ENCODE results near the gene GLYR1.
"Not testable (repeated sequence)": the region's sequence is repeated elsewhere in the genome, so short reads cannot be mapped to it uniquely, and the experiment has no call there.

GLYR1 gene

GRCh38 chr16:4785758-4786433 lies 61.2 kb downstream of the GLYR1 start:
- DNase-seq: no peak

GRCh38 chr16:4784444-4784987 lies 62.6 kb downstream of the GLYR1 start:
- DNase-seq: not testable (repeated sequence)

GRCh38 chr16:4783951-4784336 lies 63.1 kb downstream of the GLYR1 start:
- DNase-seq: no peak

- DNase-seq: no peak
These were observed 63.7 kb downstream of the GLYR1 start for GRCh38 chr16:4783251-4783950.

GRCh38 chr16:4780235-4780634 lies 66.9 kb downstream of the GLYR1 start:
- no peak for DNase-seq

GRCh38 chr16:4778050-4778392 lies 69.1 kb downstream of the GLYR1 start:
- no peak for DNase-seq

- no peak for DNase-seq
These were observed 69.6 kb downstream of the GLYR1 start for GRCh38 chr16:4777339-4778049.

GRCh38 chr16:4776141-4776705 lies 70.9 kb downstream of the GLYR1 start:
- no peak for DNase-seq

GRCh38 chr16:4775005-4775404 lies 72.1 kb downstream of the GLYR1 start:
- no peak for DNase-seq

- DNase-seq: no peak
These were observed 74.7 kb downstream of the GLYR1 start for GRCh38 chr16:4772351-4772750.

- no peak for DNase-seq
These were observed 75.4 kb downstream of the GLYR1 start for GRCh38 chr16:4771646-4772045.

GRCh38 chr16:4769306-4769638 lies 77.8 kb downstream of the GLYR1 start:
- DNase-seq: no peak

- peak; percentile 80 for DNase-seq
These were observed 78.4 kb downstream of the GLYR1 start for GRCh38 chr16:4768549-4769305.

GRCh38 chr16:4767872-4768548 lies 79.1 kb downstream of the GLYR1 start:
- no peak for DNase-seq

- peak; percentile 85 for DNase-seq
These were observed 80.0 kb downstream of the GLYR1 start, which contains the start of gene ZNF500 for GRCh38 chr16:4766875-4767628. TSS of gene ZNF500 (minus strand) at chr16:4767162. CDS start at chr16:4765978, 1,184 bp downstream.

- DNase-seq: no peak
These were observed 81.3 kb downstream of the GLYR1 start for GRCh38 chr16:4765511-4766474.

GRCh38 chr16:4763791-4764190 lies 83.3 kb downstream of the GLYR1 start:
- DNase-seq: no peak

GRCh38 chr16:4762205-4762604 lies 84.9 kb downstream of the GLYR1 start:
- DNase-seq: no peak

- DNase-seq: no peak
These were observed 86.7 kb downstream of the GLYR1 start for GRCh38 chr16:4760221-4760910.

GRCh38 chr16:4755687-4756086 lies 91.4 kb downstream of the GLYR1 start:
- no peak for DNase-seq

Data from NCI-H446 treated with DMSO at 0.1 percent for 48 hours (cell line).